Astrocyte (in vitro differentiated cells and primary cell): Measurements from ENCODE around the gene PRKCE.

ENCODE experiments used
- CTCF ChIP-seq: IDR thresholded peaks from 2 replicates; pipeline ENCODE4 v1.5.1; 2011; ENCODE audit warnings: low read depth, mild to moderate bottlenecking, inconsistent platforms, low read length, moderate library complexity; ENCODE audit not compliant: insufficient read depth
- EZH2 ChIP-seq: IDR thresholded peaks from 2 replicates; pipeline ENCODE4 v1.6.1; 2012; ENCODE audit warnings: mild to moderate bottlenecking, low read length, inconsistent platforms; ENCODE audit not compliant: insufficient read depth

DNA sequence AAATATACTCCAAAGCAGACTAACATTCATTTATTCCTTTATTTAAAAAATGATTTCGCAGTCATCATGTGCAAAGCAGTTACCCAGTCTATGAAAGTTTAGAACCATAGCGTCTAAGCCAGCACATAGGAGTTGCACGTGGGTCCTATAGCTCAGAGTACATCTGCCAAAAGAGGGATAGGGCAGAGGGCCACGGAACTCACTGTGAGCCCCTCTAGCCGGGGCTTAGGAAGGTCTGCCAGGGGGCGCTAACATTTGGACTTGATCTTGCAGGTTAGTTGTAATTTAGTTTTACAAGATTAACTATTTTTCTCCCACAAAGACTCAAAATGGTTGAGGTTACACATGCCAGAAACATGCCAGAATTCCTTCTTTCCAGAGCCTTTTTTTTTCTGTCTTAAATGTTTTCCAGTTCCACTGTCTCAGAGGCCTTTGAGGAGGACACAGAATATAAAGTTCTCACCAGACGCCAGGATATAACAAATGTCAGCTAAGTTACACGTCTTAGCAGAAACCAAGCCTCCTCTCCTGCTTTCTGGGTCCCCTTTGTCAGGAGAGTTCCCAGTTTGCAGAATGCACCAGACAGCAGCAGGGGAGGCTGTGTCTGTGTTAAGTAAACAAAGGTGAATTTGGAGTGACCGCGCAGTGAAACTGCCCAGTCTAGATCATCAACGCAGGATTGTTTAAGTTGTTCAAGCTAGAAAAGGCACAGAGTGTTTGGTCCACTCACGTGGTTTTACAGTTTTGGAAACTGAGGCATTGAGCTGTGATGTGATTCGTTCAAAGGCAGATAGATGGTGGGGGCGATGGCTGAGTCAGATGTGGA is 292.0 kb downstream of the PRKCE start:
- TF ChIP-seq CTCF = peak; percentile 6
- TF ChIP-seq EZH2 = no peak
